GM12891 (cell line): ENCODE results near the gene NEUROG3.
"Not testable (repeated sequence)": the region's sequence is repeated elsewhere in the genome, so short reads cannot be mapped to it uniquely, and the experiment has no call there.

Experiments
- DNase-seq: peaks from one replicate; pipeline ENCODE4 v3.0.0; 2011; ENCODE audit warnings: low spot score; ENCODE audit not compliant: insufficient read length
- FAIRE-seq: peaks from 2 replicates; lab custom pipeline; 2011; peaks lifted over from hg19 to GRCh38; lab: Jason Lieb, UNC
- PAX5 ChIP-seq: IDR thresholded peaks from 2 replicates; pipeline ENCODE4 v1.6.1; 2011; ENCODE audit warnings: low read length, moderate library complexity, mild to moderate bottlenecking; ENCODE audit not compliant: insufficient read depth, severe bottlenecking
- POLR2A ChIP-seq: IDR thresholded peaks from 2 replicates; pipeline ENCODE4 v1.6.1; 2011; ENCODE audit warnings: low read depth, low read length, control low read depth
- POLR2AphosphoS5 ChIP-seq: IDR thresholded peaks from 2 replicates; pipeline ENCODE4 v1.6.1; 2011; ENCODE audit warnings: low read depth, low read length, control low read depth
- POU2F2 ChIP-seq: IDR thresholded peaks from 2 replicates; pipeline ENCODE4 v1.6.1; 2011; ENCODE audit warnings: low read depth, mild to moderate bottlenecking, control low read depth, low read length, moderate library complexity
- SPI1 ChIP-seq: IDR thresholded peaks from 2 replicates; pipeline ENCODE4 v1.6.1; 2011; ENCODE audit warnings: low read depth, low read length, control low read depth
- TAF1 ChIP-seq: IDR thresholded peaks from 2 replicates; pipeline ENCODE4 v1.6.1; 2011; ENCODE audit warnings: low read depth, low read length, control low read depth

The NEUROG3 gene

GRCh38 chr10:69558559-69558958 is 14.7 kb downstream of the NEUROG3 start:
- no peak for FAIRE-seq
- TF ChIP-seq SPI1 (no peak), PAX5 (no peak), TAF1 (no peak), POLR2A (no peak)

DNA sequence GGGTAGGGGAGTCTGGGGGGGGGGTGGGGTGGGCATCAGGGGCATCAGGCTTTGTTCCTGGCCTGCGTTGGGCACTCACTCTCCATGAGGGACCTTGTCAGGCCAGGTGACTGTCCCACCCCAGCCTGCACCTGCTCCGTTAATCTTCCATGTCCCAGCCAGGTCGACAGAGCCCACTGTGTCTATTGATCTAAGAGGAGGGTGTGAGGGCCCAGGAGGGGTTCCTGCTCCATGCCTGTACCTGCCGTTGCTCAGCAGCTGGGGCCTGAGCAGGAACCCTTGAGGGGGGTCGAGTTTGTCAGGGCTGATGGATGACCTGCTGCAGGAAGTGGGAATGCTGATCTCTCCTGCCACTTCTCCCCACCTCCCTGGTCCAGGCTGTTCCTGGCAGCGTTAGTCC is 18.6 kb downstream of the NEUROG3 start:
- FAIRE-seq (no peak), DNase-seq (no peak)
- no peak for TF ChIP-seq PAX5
- TF ChIP-seq POLR2AphosphoS5, result no peak
- TF ChIP-seq SPI1, result no peak
- TF ChIP-seq TAF1, result no peak
- no peak for TF ChIP-seq POLR2A
- TF ChIP-seq POU2F2, result no peak

More at GRCh38 chr10:69558559-69558958, 14.7 kb downstream of the NEUROG3 start:
- DNase-seq, result no peak

GRCh38 chr10:69553328-69553727 is 19.9 kb downstream of the NEUROG3 start:
- FAIRE-seq (no peak), DNase-seq (no peak)
- no peak for TF ChIP-seq SPI1
- TF ChIP-seq POU2F2, result no peak
- no peak for TF ChIP-seq POLR2AphosphoS5

DNA sequence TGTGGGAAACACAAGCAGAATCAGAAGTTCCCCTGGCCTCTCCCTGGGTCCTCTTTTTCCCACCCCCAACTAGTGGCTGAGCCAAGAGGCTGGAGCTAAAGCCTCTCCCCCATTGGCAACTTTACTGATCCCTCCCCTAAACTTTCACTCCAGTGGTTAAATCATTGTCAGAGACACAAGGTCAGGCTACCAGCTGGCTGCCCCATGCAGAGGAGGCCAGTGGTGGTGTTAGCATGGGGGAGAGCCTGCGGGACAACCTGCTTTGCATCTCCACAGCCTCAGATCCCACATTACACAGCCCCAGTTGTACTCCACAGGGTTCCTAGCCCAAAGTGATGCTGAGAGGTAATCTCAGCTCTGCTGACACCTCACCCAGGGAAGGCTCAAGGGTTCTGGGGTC is 21.0 kb downstream of the NEUROG3 start:
- no peak for FAIRE-seq
- DNase-seq, result no peak
- TF ChIP-seq SPI1 (no peak), POLR2A (no peak), PAX5 (no peak), POU2F2 (no peak), TAF1 (no peak), POLR2AphosphoS5 (no peak)

DNA sequence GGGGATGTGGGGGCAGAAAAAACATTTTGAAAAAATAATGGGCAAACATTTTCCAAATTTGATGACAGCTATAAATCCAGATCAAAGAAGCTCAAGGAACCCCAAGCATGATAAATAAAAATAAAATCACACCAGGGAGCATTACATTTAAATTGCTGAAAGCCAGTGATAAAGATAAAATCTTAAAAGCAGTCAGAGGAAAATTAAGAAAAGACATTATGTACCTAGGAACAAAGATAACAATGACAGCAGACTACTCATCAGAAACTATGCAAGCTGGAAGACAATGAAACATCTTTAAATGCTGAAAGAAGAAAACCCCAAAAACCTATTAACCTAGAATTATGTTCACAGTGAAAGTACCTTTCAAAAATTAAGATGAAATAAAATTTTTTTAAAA is 23.3 kb downstream of the NEUROG3 start:
- FAIRE-seq (no peak), DNase-seq (no peak)
- TF ChIP-seq POLR2A, result no peak
- no peak for TF ChIP-seq POLR2AphosphoS5
- TF ChIP-seq SPI1, result no peak
- no peak for TF ChIP-seq PAX5
- no peak for TF ChIP-seq TAF1

DNA sequence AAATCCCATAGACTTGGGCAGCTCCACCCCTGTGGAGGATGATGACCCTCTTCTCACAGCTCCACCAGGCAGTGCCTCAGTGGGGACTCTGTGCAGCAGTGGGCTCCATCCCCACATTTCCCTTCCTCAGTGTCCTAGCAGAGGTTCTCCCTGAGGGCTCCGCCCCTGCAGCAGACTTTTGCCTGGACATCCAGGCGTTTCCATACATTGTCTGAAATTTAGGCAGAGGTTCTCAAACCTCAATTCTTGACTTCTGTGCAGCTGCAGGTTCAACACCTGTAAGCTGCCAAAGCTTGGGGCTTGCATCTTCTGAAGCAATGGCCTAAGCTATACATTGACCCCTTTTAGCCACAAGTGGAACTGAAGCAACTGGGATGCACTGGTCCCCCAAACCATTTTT is 31.8 kb downstream of the NEUROG3 start:
- TF ChIP-seq POLR2AphosphoS5 (no peak), SPI1 (no peak), TAF1 (no peak), POLR2A (no peak), POU2F2 (no peak), PAX5 (no peak)
- FAIRE-seq (no peak), DNase-seq (no peak)

DNA sequence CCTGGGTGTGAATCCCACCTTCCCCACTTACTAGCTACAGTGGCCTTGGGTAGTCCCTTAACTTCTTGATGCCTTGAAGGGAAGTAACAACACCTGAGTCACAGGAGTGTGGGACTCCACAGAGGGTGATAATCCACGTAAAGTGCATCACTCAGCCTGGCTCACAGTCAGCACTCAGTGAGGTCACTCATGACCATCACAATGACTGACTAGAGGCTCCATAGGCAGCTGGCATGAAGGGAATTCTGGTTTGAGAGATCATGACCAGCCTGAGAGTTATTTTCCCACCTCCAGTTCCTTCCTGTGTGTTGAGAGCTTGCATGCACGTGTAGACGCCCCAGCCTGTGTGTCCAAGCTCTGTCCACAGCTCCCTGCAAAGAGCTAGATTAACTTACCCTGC is 34.8 kb downstream of the NEUROG3 start:
- FAIRE-seq (no peak), DNase-seq (no peak)
- TF ChIP-seq POLR2A (no peak), SPI1 (no peak), POLR2AphosphoS5 (no peak), TAF1 (no peak), PAX5 (no peak), POU2F2 (no peak)

DNA sequence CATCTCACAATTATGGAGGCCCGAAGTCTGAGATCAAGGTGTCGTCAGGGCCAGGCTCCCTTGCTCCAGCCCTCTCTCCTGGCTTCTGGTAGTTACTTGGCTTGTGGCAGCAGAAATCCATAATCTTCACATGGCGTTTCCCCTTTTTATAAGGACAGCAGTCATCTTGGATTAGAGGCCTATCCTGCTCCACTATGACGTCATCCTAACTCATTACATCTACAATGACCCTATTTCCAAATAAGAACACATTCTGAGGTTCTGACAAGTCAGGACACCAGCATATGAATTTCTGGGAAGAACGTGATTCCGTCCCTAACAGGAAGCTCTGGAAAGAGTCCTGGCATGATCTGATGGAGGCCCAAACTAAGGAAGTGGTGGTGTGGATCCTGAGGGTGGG is 35.8 kb downstream of the NEUROG3 start:
- DNase-seq, result no peak
- no peak for FAIRE-seq

DNA sequence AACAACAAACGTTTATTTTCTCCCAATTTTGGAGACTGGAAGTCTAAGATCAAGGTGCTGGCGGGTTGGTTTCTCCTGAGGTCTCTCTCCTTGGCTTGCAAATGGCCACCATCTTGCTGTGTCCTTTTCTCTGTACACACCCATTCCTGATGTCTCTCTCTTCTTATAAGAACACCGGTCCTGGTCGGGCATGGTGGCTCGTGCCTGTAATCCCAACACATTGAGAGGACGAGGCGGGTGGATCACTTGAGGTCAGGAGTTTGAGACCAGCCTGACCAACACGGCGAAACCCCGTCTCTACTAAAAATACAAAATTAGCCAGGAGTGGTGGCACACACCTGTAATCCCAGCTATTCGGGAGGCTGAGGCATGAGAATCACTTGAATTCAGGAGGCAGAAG is 36.7 kb downstream of the NEUROG3 start:
- FAIRE-seq, DNase-seq: not testable (repeated sequence)

More for the DNA sequence above, 35.8 kb downstream of the NEUROG3 start:
- TF ChIP-seq POLR2A (no peak), TAF1 (no peak), PAX5 (no peak), SPI1 (no peak), POLR2AphosphoS5 (no peak), POU2F2 (no peak)

DNA sequence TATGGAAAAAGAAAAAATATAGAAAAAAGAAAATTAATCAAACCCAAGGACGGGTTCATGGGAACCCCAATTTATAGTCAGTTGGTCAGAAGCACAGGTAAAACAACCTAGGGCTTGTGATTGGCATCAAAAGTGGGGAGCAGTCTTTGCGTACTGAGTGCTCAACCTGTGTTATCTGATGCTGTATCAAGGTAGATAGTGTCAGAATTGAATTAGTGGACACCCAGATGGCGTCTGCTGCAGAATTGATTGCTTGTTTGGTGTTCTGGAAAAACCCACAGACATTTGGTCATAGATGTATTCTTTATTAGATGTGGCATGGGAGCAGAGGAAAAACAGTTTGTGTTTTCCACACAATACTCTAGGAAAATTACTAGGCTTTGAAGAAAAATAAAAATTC is 39.6 kb downstream of the NEUROG3 start:
- DNase-seq (no peak), FAIRE-seq (no peak)
- TF ChIP-seq POLR2A (no peak), POLR2AphosphoS5 (no peak), POU2F2 (no peak), SPI1 (no peak), TAF1 (no peak), PAX5 (no peak)

- TF ChIP-seq POU2F2 (no peak), POLR2A (no peak), SPI1 (no peak), POLR2AphosphoS5 (no peak), TAF1 (no peak)
- DNase-seq (no peak), FAIRE-seq (no peak)
Measured at GRCh38 chr10:69527961-69528360, 45.3 kb downstream of the NEUROG3 start.
